HG03135 (cell line): ENCODE data around the gene TBC1D5.
"Not testable (repeated sequence)": the region's sequence is repeated elsewhere in the genome, so short reads cannot be mapped to it uniquely, and the experiment has no call there.

Experiments
- ATAC-seq: cut with Tn5 transposase; IDR thresholded peaks from one replicate; pipeline ENCODE4 v1.9.1; 2021; ENCODE audit warnings: mild to moderate bottlenecking, moderate library complexity; ENCODE audit not compliant: unreplicated experiment

Gene TBC1D5

GRCh38 chr3:17494117-17494809 is 248.2 kb downstream of the TBC1D5 start:
- ATAC-seq = no peak

GRCh38 chr3:17491601-17492000 is 250.8 kb downstream of the TBC1D5 start:
- no peak for ATAC-seq

GRCh38 chr3:17491190-17491589 is 251.2 kb downstream of the TBC1D5 start:
- ATAC-seq = not testable (repeated sequence)

GRCh38 chr3:17489139-17489538 is 253.3 kb downstream of the TBC1D5 start:
- ATAC-seq = no peak

GRCh38 chr3:17481116-17481515 is 261.3 kb downstream of the TBC1D5 start:
- no peak for ATAC-seq

GRCh38 chr3:17479681-17480405 is 262.6 kb downstream of the TBC1D5 start:
- ATAC-seq = no peak

- no peak for ATAC-seq
Measured at GRCh38 chr3:17478673-17479072, 263.8 kb downstream of the TBC1D5 start.

GRCh38 chr3:17473761-17474160 is 268.7 kb downstream of the TBC1D5 start:
- no peak for ATAC-seq

DNA sequence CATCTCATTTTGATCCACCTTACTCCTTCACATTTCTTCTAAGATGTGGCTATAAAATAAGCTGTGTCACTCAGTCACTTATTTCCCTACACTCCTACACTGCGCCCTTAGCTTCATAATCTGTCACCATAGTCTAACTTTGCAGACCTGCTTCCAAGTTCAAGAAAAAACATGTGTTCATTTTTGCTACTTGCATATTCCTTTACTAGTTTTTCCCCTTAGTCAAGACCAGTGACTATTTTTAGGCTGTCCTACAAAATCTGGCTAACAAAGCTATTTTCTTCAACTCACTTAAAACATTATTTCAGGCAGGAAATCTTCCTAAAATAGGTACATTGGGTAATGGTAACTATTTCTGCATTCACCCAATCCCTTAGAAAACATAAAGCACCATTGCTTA is 272.5 kb downstream of the TBC1D5 start:
- ATAC-seq = no peak

DNA sequence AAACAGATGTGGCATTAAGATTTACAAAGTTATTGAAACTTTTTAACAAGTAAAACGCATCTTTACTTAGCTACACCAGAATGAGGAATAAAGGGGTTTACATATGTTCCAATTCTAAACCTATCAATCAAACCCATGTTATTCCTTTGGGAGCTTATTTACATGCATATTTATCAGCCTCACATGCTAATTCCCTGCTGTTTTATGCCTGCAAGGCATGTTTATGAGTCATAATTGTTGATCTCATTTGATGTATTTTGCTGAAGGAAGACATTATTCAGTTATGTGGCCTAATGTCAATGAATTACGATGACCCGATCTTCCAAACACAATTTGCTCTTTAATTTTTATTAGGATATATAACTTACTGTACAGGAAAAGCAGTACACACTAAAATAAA is 272.9 kb downstream of the TBC1D5 start:
- ATAC-seq = no peak

DNA sequence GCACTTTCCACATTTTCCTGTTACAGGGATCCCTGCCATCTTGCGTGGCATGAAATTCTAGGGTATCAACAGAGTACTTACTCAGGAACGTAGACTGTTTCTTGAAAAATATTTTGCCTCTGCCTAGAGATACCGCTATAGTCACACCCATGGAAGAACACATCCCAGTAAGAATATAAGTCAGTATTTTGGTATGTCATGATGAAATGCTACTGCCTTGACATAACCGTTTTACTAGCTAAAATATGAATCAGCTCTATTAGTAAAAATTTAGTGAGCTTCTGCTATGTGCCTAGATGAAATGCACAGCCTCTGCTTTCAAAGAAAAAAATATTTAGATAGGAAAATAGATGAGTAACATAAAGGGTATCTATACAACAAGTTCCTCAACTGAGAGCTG is 276.4 kb downstream of the TBC1D5 start:
- ATAC-seq = no peak

DNA sequence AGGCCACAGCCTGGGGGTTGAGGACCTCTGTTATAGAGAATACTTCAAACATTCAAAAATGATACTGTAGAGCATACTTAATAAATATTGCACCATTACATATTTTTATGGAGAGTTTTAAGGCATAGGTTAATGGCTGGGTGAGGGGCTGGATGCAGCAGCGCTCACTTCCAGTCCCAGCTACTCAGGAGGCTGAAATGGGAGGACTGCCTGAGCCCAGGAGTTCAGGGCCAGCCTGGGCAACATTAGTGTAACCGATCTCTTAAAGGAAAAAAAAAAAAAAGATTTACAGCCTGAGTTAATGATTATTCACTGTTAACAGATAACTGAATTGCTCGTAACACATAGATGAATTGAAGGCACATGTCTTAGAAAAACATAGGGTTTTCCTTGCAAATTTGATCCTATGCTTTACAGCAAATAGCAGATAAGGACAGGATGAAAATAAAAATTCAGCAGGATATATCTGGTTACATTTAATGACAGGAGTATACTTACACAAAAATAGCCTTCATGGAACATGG is 282.9 kb downstream of the TBC1D5 start:
- no peak for ATAC-seq

DNA sequence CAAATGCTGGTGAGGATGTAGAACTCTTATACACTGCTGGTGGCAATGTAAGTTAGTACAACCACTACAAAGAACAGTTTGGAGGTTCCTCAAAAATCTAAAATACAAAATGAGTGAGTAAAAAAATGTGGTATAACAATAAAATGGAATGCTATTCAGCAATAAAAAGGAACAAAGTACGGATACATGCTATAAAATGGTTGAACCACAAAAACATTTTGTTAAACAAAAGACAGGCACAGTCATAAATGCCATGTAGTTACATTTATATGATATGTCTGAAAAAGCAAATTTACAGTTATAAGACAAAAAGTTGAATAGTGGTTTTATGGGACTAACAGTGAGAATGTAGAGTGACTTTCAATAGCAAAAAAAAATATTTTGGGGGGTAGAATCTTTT is 285.8 kb downstream of the TBC1D5 start:
- ATAC-seq = no peak

DNA sequence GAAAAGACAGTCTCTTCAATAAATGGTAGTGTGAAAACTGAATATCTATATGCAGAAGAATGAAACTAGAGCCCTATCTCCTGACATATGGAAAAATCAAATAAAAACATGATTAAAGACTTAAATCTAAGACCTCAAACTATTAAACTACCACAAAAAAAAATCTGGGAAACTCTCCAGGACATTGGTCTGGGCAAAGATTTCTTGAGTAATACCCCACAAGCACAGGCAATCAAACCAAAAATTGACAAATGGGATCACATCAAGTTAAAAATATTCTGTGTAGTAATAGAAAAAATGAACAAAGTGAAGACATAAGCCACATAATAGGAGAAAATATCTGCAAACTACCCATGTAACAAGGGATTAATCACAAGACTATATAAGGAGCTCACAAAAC is 286.4 kb downstream of the TBC1D5 start:
- no peak for ATAC-seq

- no peak for ATAC-seq
Measured at GRCh38 chr3:17444865-17445264, 297.6 kb downstream of the TBC1D5 start.

GRCh38 chr3:17443142-17443541 is 299.3 kb downstream of the TBC1D5 start:
- ATAC-seq = no peak

- ATAC-seq = no peak
Measured at GRCh38 chr3:17442332-17443049, 299.9 kb downstream of the TBC1D5 start.

DNA sequence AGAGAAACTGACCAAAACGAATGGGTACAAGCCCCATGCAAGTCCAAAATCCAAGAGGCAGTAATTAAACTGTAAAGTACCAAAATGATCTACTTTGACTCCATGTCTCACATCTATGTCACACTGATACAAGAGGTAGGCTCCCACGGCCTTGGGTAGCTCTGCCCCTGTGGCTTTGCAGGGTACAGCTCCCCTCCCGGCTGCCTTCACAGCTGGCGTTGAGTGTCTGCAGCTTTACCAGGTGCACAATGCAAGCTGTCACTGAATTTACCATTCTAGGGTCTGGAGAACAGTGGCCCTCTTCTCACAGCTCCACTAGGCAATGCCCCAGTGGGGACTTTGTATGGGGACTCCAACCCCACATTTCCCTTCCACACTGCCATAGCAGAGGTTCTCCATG is 308.6 kb downstream of the TBC1D5 start:
- ATAC-seq = no peak

DNA sequence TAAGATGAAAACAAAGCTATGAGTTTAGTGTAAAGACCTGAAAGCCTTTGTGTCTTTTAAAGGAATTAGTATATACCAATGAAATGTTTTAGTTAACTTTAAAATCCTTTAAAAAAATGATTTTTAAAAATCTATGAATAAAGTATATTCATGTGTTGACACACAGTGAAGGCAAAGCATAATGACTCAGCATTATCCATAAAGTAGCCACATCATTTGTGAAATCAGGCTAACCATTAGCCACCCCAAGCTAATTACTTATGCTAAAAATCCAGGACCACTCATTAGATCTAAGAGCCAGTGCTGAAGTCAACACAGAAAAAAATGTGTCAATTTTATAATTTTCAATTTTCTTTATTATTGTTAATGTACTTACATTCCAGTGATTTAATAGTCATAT is 310.2 kb downstream of the TBC1D5 start:
- ATAC-seq = no peak

GRCh38 chr3:17431484-17432045 is 310.9 kb downstream of the TBC1D5 start:
- ATAC-seq = no peak

DNA sequence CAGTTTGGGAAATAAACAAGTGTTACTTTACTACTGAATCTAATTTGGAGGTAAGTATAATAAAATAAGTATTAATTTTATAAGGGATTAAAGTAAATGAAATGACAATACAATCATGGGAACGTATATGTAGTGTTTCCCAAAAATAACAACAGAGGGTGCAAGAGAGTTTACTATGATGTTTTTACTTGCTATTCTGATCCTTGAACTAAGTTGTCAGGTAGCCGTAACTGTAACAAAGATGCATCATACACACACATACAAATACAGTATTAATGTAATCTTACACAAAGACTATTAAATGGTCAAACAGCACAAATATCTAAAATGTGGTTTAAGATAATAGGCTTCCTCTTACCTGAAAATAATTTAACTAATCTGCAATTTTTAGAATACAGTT is 311.4 kb downstream of the TBC1D5 start:
- no peak for ATAC-seq
